Thyroid gland (tissue), 4 donors: Measurements from ENCODE around the gene RBP4.

Experiments
- POLR2A ChIP-seq, 2 donors: fragments of 450-650 bp; IDR thresholded peaks; one replicate each; pipeline ENCODE4 v1.6.1; 2017; ENCODE audit warnings: antibody characterized with exemption in 2 of 2, mild to moderate bottlenecking in 2 of 2, moderate library complexity in 1 of 2
- TF ChIP-seq, protein P1 (sequence below), 6 experiments: fragments of 200-600 bp in 3 of 6; fragments of 450-650 bp in 3 of 6; sonication (generic) in 3 of 6; IDR thresholded peaks; one replicate each; pipeline ENCODE4 v1.5.1; 2016 to 2019; ENCODE audit warnings: antibody characterized with exemption in 6 of 6, mild to moderate bottlenecking in 2 of 6, inconsistent platforms in 1 of 6, moderate library complexity in 1 of 6

GRCh38 chr10:93573051-93573909 lies 27.8 kb downstream of the RBP4 start:
- TF ChIP-seq, protein P1, sequence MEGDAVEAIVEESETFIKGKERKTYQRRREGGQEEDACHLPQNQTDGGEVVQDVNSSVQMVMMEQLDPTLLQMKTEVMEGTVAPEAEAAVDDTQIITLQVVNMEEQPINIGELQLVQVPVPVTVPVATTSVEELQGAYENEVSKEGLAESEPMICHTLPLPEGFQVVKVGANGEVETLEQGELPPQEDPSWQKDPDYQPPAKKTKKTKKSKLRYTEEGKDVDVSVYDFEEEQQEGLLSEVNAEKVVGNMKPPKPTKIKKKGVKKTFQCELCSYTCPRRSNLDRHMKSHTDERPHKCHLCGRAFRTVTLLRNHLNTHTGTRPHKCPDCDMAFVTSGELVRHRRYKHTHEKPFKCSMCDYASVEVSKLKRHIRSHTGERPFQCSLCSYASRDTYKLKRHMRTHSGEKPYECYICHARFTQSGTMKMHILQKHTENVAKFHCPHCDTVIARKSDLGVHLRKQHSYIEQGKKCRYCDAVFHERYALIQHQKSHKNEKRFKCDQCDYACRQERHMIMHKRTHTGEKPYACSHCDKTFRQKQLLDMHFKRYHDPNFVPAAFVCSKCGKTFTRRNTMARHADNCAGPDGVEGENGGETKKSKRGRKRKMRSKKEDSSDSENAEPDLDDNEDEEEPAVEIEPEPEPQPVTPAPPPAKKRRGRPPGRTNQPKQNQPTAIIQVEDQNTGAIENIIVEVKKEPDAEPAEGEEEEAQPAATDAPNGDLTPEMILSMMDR (IDR thresholded peaks at IDR 0.05): no peak
- no peak for TF ChIP-seq POLR2A (IDR thresholded peaks at IDR 0.05)
